ENCODE measurements around the gene PTGFRN. TPM values are rescaled to one million over a fixed set of nuclear protein-coding genes. Genes with fewer than 3 reads are reported as not detected.

Gene PTGFRN
- total RNA-seq, 1 experiment from 2014 or later, result 57.4 TPM

GRCh38 chr1:116895073-116895472, 14.6 kb upstream of the PTGFRN start:
- no peak for ATAC-seq
- Histone ChIP-seq H3K9ac (ENCODE audit: low read length) (no peak overlapping the region), H3K27me3 (ENCODE audit: low read length) (no peaks in the 10 kb centered on the region), H3K27ac (ENCODE audit: low read length) (no peak overlapping the region), H3K9me2 (replicated peaks; ENCODE audit: low read length) (no peaks in the 10 kb centered on the region), H3K4me1 (ENCODE audit: insufficient read depth, low read length) (no peaks in the 10 kb centered on the region), H3K36me3 (ENCODE audit: low read depth, low read length) (no peaks in the 10 kb centered on the region), H3K9me3 (ENCODE audit: low read length) (0 out of 2 replicates have a peak, but pooled peaks cover 6% of the 10 kb centered on the region), H2AFZ (ENCODE audit: low read length) (no peak overlapping the region), H3K79me2 (ENCODE audit: low read length) (no peaks in the 10 kb centered on the region), H4K20me1 (ENCODE audit: low read length) (no peaks in the 10 kb centered on the region), H3F3A (ENCODE audit: low read length, unreplicated experiment) (no peaks in the 10 kb centered on the region), H3K4me2 (ENCODE audit: low read length) (no peak overlapping the region), H3K4me3 (ENCODE audit: low read length) (no peak overlapping the region)
- no TSS peak for BruUV-seq (replicated peaks)
- DNase-seq, result no peak
- TF ChIP-seq EZH2phosphoT487 (IDR thresholded peaks at IDR 0.05; ENCODE audit: borderline replicate concordance, low read length) (no peak), EZH2 (IDR thresholded peaks at IDR 0.05; ENCODE audit: low read length, unreplicated experiment) (no peak), CTCF (conservative IDR thresholded peaks at IDR 0.05; ENCODE audit: low read depth, low read length) (no peak)
- ChIA-PET CTCF (no interaction called here), POLR2A (ENCODE audit: unreplicated experiment) (no interaction called here)
- intact Hi-C loops (cut with micrococcal nuclease), result no loop called here

GRCh38 chr1:116899529-116899928, 10.2 kb upstream of the PTGFRN start:
- Histone ChIP-seq H3K36me3 (ENCODE audit: low read depth, low read length) (no peaks in the 10 kb centered on the region), H3K4me1 (ENCODE audit: insufficient read depth, low read length) (peaks cover 15% of the 10 kb centered on the region), H3K9ac (ENCODE audit: low read length) (no peak overlapping the region), H2AFZ (ENCODE audit: low read length) (no peak overlapping the region), H3K4me3 (ENCODE audit: low read length) (no peak overlapping the region), H3K27me3 (ENCODE audit: low read length) (no peaks in the 10 kb centered on the region), H3K9me2 (replicated peaks; ENCODE audit: low read length) (no peaks in the 10 kb centered on the region), H3F3A (ENCODE audit: low read length, unreplicated experiment) (no peaks in the 10 kb centered on the region), H3K9me3 (ENCODE audit: low read length) (0 out of 2 replicates have a peak, but pooled peaks cover 6% of the 10 kb centered on the region), H3K27ac (ENCODE audit: low read length) (no peak overlapping the region), H3K79me2 (ENCODE audit: low read length) (no peaks in the 10 kb centered on the region), H4K20me1 (ENCODE audit: low read length) (no peaks in the 10 kb centered on the region), H3K4me2 (ENCODE audit: low read length) (no peak overlapping the region)
- intact Hi-C loops (cut with micrococcal nuclease), result no loop called here
- CTCF ChIA-PET, result no interaction called here
- POLR2A ChIA-PET (ENCODE audit: unreplicated experiment), result no interaction called here
- DNase-seq (no peak), ATAC-seq (no peak)
- BruUV-seq (replicated peaks), result no TSS peak
- TF ChIP-seq EZH2phosphoT487 (IDR thresholded peaks at IDR 0.05; ENCODE audit: borderline replicate concordance, low read length) (no peak), CTCF (conservative IDR thresholded peaks at IDR 0.05; ENCODE audit: low read depth, low read length) (no peak), EZH2 (IDR thresholded peaks at IDR 0.05; ENCODE audit: low read length, unreplicated experiment) (no peak)

- H3K4me1 ChIP-seq (ENCODE audit: insufficient read depth, low read length), result peaks cover 22% of the 10 kb centered on the region
- no peaks in the 10 kb centered on the region for H3K9me2 ChIP-seq (replicated peaks; ENCODE audit: low read length)
- no peaks in the 10 kb centered on the region for H4K20me1 ChIP-seq (ENCODE audit: low read length)
- BruUV-seq (replicated peaks), result no TSS peak
- no peaks in the 10 kb centered on the region for H3K27me3 ChIP-seq (ENCODE audit: low read length)
- H3K4me3 ChIP-seq (ENCODE audit: low read length), result no peak overlapping the region
- no peaks in the 10 kb centered on the region for H3K9me3 ChIP-seq (ENCODE audit: low read length)
- CTCF ChIA-PET, result interaction anchor here (0.8 kb wide), 1 partner anchor 384 kb away, joined by 3 read pairs; no protein-coding TSS in a partner anchor
- DNase-seq (peak; percentile 58), ATAC-seq (peak; percentile 35; the same call in 1 of the 2 replicates)
- no peaks in the 10 kb centered on the region for H3K79me2 ChIP-seq (ENCODE audit: low read length)
- no peaks in the 10 kb centered on the region for H3K36me3 ChIP-seq (ENCODE audit: low read depth, low read length)
- peak overlapping the region; percentile 32 for H3K4me2 ChIP-seq (ENCODE audit: low read length)
- no peaks in the 10 kb centered on the region for H3F3A ChIP-seq (ENCODE audit: low read length, unreplicated experiment)
- H3K27ac ChIP-seq (ENCODE audit: low read length), result 0 out of 2 replicates have a peak overlapping the region, but pooled peaks have one; percentile 25
- intact Hi-C loops (cut with micrococcal nuclease), result loop anchor here (10.0 kb wide), 1 partner anchor 326 kb away; the partner anchor contains the start of gene CD58
- TF ChIP-seq EZH2 (IDR thresholded peaks at IDR 0.05; ENCODE audit: low read length, unreplicated experiment) (no peak), EZH2phosphoT487 (IDR thresholded peaks at IDR 0.05; ENCODE audit: borderline replicate concordance, low read length) (no peak), CTCF (conservative IDR thresholded peaks at IDR 0.05; ENCODE audit: low read depth, low read length) (no peak)
- no peak overlapping the region for H2AFZ ChIP-seq (ENCODE audit: low read length)
- peak overlapping the region; percentile 3; the same call in 1 of the 2 replicates for H3K9ac ChIP-seq (ENCODE audit: low read length)
- POLR2A ChIA-PET (ENCODE audit: unreplicated experiment), result no interaction called here
Observed at GRCh38 chr1:116900471-116901365, 9.0 kb upstream of the PTGFRN start.
